Kidney epithelial cell (primary cell): ENCODE results near the gene SPIN3. TPM values are rescaled to one million over a fixed set of nuclear protein-coding genes. Genes with fewer than 3 reads are reported as not detected.

Experiments
- DNase-seq: peaks from one replicate; pipeline ENCODE4 v3.0.0-alpha.2; 2010; ENCODE audit warnings: low read depth
- H3K27me3 ChIP-seq: 2 replicates; pipeline ENCODE4 v1.6.0; 2011; ENCODE audit warnings: low read length; ENCODE audit not compliant: control insufficient read depth, insufficient read depth
- H3K36me3 ChIP-seq: 2 replicates; pipeline ENCODE4 v1.5.1; 2011; ENCODE audit warnings: low read length; ENCODE audit not compliant: control insufficient read depth, insufficient read depth
- H3K4me3 ChIP-seq: 2 replicates; pipeline ENCODE4 v1.5.1; 2011; ENCODE audit warnings: low read depth, mild to moderate bottlenecking, control low read depth, low read length
- CTCF ChIP-seq: IDR thresholded peaks from 2 replicates; pipeline ENCODE4 v1.5.1; 2011; ENCODE audit warnings: mild to moderate bottlenecking, moderate library complexity, low read length, control low read depth, inconsistent platforms; ENCODE audit not compliant: insufficient read depth, poor library complexity, severe bottlenecking
- total RNA-seq: library from RNA; depleted of rRNA; stranded (reverse); fragments of >200 nt; gene quantifications from 2 replicates; pipeline ENCODE4 v1.2.3, GENCODE V29; 2015

The SPIN3 gene
- total RNA-seq, 1 donor from 2014 or later: 7.3 TPM

- no peak for DNase-seq
- H3K4me3 ChIP-seq: no peak overlapping the region
- H3K36me3 ChIP-seq: peaks cover 1% of the 10 kb centered on the region
- TF ChIP-seq CTCF: peak; percentile 63
- no peaks in the 10 kb centered on the region for H3K27me3 ChIP-seq
These were observed 17.2 kb downstream of the SPIN3 start for GRCh38 chrX:56978172-56978571.

- no peak overlapping the region for H3K4me3 ChIP-seq
- TF ChIP-seq CTCF: no peak
- peaks cover 1% of the 10 kb centered on the region for H3K36me3 ChIP-seq
- no peak for DNase-seq
- H3K27me3 ChIP-seq: no peaks in the 10 kb centered on the region
These were observed 19.7 kb downstream of the SPIN3 start for GRCh38 chrX:56975611-56976010.

- H3K4me3 ChIP-seq: no peak overlapping the region
- H3K27me3 ChIP-seq: no peaks in the 10 kb centered on the region
- TF ChIP-seq CTCF: no peak
- H3K36me3 ChIP-seq: peaks cover 1% of the 10 kb centered on the region
- no peak for DNase-seq
These were observed 20.9 kb downstream of the SPIN3 start for GRCh38 chrX:56974408-56974807.

GRCh38 chrX:56969559-56969958 lies 25.8 kb downstream of the SPIN3 start:
- no peaks in the 10 kb centered on the region for H3K36me3 ChIP-seq
- no peak overlapping the region for H3K4me3 ChIP-seq
- H3K27me3 ChIP-seq: no peaks in the 10 kb centered on the region
- no peak for DNase-seq
- TF ChIP-seq CTCF: no peak

- H3K4me3 ChIP-seq: no peak overlapping the region
- TF ChIP-seq CTCF: no peak
- no peaks in the 10 kb centered on the region for H3K27me3 ChIP-seq
- H3K36me3 ChIP-seq: no peaks in the 10 kb centered on the region
- DNase-seq: no peak
These were observed 26.4 kb downstream of the SPIN3 start for GRCh38 chrX:56968980-56969379.

- no peak for TF ChIP-seq CTCF
- Histone ChIP-seq H3K36me3 (no peaks in the 10 kb centered on the region), H3K27me3 (no peaks in the 10 kb centered on the region), H3K4me3 (no peak overlapping the region)
- no peak for DNase-seq
These were observed 32.0 kb downstream of the SPIN3 start for GRCh38 chrX:56963377-56963776.
